C4-2B (cell line): ENCODE data around the gene CYTH1.

Source experiments
- H3K27ac ChIP-seq: fragments of 450-650 bp; 2 replicates; pipeline ENCODE4 v1.5.1; 2017
- ZFX ChIP-seq: fragments of 450-650 bp; IDR thresholded peaks from 2 replicates; pipeline ENCODE4 v1.6.1; 2017
- TF ChIP-seq, protein P1 (sequence below): fragments of 450-650 bp; conservative IDR thresholded peaks from 2 replicates; pipeline ENCODE4 v1.5.1; 2017; ENCODE audit warnings: mild to moderate bottlenecking

CYTH1 gene

DNA sequence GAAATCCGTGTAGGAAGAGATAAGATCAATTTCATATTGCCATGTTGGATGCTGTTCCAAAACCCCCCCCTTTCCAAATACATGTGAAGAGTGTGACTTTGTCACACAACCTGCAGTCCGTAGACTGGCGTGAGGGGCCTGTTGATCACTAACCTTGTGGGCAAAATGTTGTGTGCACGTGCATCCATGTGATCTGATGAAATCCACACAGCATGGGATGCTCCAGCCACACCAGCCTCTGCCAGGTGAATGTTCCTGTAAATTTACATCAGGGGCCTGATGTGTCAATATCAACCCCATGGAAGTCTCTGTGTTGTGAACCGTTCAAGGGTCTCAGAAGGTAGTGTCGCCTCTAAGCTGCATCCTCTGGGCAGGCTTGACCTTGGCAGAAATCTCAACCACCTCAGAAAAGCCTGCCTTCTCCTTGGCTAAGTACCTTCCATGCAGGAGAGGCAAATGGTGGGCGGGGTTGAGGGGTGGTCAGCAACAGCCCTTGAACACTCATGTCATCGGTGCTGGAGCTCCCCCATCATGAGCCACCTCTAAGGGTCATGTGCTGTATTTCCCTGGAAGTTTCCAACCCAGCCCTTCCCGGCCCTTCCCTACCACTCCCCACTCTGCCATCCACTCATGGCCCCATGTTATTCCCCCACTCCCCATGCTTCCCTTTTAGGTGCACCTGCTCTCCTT lies 126.7 kb downstream of the CYTH1 start:
- TF ChIP-seq ZFX = no peak
- TF ChIP-seq, protein P1, sequence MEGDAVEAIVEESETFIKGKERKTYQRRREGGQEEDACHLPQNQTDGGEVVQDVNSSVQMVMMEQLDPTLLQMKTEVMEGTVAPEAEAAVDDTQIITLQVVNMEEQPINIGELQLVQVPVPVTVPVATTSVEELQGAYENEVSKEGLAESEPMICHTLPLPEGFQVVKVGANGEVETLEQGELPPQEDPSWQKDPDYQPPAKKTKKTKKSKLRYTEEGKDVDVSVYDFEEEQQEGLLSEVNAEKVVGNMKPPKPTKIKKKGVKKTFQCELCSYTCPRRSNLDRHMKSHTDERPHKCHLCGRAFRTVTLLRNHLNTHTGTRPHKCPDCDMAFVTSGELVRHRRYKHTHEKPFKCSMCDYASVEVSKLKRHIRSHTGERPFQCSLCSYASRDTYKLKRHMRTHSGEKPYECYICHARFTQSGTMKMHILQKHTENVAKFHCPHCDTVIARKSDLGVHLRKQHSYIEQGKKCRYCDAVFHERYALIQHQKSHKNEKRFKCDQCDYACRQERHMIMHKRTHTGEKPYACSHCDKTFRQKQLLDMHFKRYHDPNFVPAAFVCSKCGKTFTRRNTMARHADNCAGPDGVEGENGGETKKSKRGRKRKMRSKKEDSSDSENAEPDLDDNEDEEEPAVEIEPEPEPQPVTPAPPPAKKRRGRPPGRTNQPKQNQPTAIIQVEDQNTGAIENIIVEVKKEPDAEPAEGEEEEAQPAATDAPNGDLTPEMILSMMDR = no peak

DNA sequence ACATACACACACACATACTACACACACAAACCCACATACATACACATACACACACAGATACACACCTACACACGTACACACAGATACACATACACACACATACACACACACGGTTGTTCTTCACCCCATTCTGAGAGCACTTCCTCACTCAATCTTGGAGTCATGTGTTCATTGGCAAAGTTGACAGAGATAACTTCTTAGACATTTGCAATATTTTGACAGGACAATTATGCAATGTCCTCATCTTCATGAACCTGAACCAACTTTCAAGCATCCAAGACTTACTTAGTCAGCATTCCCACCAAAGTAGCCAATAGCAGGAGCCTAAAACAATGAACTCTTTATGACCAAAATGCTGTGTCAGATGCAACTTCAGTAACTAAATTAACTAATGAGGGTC lies 127.7 kb downstream of the CYTH1 start:
- no peak overlapping the region for H3K27ac ChIP-seq
- TF ChIP-seq, protein P1 = no peak
- no peak for TF ChIP-seq ZFX

More for the DNA sequence above, 126.7 kb downstream of the CYTH1 start:
- no peak overlapping the region for H3K27ac ChIP-seq

DNA sequence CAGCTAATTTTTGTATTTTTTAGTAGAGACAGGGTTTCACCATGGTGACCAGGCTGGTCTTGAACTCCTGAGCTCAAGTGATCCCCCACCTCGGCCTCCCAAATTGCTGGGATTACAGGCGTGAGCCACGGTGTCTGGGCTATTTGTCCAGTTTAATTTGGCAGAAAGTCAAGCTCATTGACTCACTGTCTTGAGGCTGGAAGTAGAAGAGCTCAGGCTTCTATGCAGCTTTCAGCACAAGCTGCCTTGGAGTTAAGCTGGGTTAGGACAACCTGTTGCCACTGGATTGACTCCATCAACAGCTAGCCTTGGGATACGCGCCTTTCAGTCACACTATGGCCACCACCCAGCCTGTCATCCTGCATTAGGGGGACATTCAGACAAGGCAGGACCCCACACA lies 128.7 kb downstream of the CYTH1 start:
- no peak overlapping the region for H3K27ac ChIP-seq
- TF ChIP-seq, protein P1 = no peak
- TF ChIP-seq ZFX = no peak

DNA sequence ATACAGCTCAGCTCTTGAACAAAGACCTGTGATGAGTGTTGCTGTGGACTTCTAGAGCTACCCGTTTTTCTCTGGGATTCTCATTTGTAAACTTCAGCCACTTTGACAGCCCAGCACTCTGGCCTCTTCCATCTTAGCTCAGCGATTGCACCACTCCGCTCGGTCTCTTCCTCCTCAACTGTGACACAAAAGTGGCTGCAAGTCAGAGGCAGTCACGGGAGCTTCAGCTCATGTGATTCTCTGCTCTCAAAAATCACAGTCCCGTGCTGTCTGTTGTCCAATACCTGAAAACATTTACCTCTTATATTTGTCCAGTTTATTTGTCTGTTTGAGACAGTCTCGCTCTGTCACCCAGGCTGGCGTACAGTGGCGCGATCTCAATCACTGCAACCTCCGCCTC lies 129.2 kb downstream of the CYTH1 start:
- H3K27ac ChIP-seq = no peak overlapping the region
- TF ChIP-seq, protein P1 = no peak
- TF ChIP-seq ZFX = no peak

DNA sequence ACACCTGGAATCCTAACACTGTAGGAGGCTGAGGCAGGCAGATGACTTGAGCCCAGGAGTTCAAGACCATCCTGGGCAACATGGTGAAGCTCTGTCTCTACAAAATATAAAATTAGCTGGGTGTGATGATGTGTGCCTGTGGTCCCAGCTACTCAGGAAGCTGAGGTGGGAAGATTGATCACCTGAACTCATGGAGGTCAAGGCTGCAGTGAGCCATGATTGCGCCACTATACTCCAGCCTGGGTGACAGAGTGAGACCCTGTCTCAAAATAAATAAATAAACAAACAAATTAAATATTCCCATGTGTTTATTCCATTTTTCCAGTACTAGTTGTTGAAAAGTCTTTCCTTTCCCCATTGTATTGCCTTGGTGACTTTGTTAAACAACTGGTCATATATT lies 130.0 kb downstream of the CYTH1 start:
- TF ChIP-seq, protein P1 = no peak
- no peak for TF ChIP-seq ZFX
- H3K27ac ChIP-seq = no peak overlapping the region

DNA sequence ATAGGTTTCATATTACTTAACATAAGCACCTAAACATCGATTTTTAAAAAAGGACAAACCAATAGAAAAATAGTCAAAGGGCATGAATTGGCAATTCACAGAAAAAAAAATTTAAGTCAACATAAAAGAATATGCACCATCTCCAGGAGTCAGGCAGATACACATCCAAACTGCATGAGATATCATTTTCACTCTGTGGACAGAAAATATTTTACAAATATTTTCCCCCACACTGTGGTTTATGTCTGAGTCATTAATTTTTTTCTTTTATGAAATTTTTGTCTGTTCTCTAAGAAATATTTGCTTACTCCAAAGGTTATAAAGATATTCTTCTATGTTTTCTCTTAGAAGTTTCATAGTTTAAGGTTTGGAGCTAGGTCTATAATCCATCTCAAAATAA lies 130.5 kb downstream of the CYTH1 start:
- H3K27ac ChIP-seq = no peak overlapping the region
- TF ChIP-seq ZFX = no peak
- TF ChIP-seq, protein P1 = no peak

DNA sequence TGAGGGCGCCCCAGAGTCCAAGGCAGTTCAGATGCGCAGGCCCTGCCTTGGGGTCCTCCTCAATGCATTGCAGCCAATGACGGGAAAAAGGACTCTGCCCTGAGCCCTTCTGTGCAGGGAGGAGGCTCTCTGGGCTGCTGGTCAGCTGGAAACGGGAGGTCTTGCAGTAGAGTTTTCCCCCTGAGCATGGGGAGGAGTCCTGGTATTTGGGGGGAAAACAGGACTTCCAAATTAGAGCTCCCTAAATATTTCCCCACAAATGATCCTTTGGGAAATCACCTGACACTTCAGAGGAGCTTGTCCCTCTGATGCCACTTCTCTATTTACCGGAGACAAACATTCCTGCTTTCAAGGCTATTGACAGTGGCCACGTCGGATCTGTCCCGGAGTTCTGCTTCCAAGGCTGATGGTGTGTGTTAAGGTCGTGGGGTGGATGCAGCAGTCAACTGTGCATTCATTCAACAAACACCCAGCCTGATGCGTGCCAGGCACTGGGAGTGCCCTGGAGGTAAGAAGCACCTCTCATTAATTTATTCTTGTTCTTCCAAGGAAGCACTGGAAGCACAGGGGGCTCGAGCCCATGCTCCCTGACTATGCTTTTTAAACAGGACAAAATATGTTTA lies 131.9 kb downstream of the CYTH1 start:
- no peak for TF ChIP-seq ZFX
- TF ChIP-seq, protein P1 = no peak
- H3K27ac ChIP-seq = no peak overlapping the region
